ENCODE data around the gene KNDC1. TPM values are rescaled to one million over a fixed set of nuclear protein-coding genes. Genes with fewer than 3 reads are reported as not detected.

Gene KNDC1
- total and polyA plus RNA-seq, 2 donors (not counting 1 experiment from before 2014, with no cell fraction given), result 0.17 to 0.45 TPM

- Histone ChIP-seq H3K4me2 (replicated peaks; ENCODE audit: low read depth, low read length, poor library complexity, severe bottlenecking) (no peak overlapping the region), H3K4me3 (ENCODE audit: control extremely low read depth in 1 of 5, extremely low read depth in 1 of 5, insufficient read depth in 1 of 5, low read depth in 2 of 5, low read length in 4 of 5) (no peak overlapping the region), H3K4me1 (ENCODE audit: control insufficient read depth in 2 of 2, insufficient read depth in 2 of 2, low read length in 2 of 2) (no peaks in the 10 kb centered on the region), H4K20me1 (ENCODE audit: control insufficient read depth, insufficient read depth, low read length, poor library complexity, severe bottlenecking) (no peaks in the 10 kb centered on the region), H3K9me3 (ENCODE audit: control extremely low read depth in 1 of 3, control insufficient read depth in 2 of 3, insufficient read depth in 1 of 3, low read length in 2 of 3) (peaks cover 0 to 4% (median 0%) of the 10 kb centered on the region in 3 donors), H3K9ac (ENCODE audit: low read length) (no peak overlapping the region), H3K79me2 (ENCODE audit: control insufficient read depth, insufficient read depth, low read length) (no peaks in the 10 kb centered on the region), H2AFZ (ENCODE audit: insufficient read depth, low read depth, low read length, poor library complexity, severe bottlenecking) (no peak overlapping the region), H3K27ac (ENCODE audit: low read length in 2 of 2) (no peak overlapping the region), H3K36me3 (replicated peaks in 1 of 2; ENCODE audit: control extremely low read depth in 1 of 2, control insufficient read depth in 1 of 2, extremely low read depth in 1 of 2, insufficient read depth in 2 of 2, low read length in 1 of 2) (no peaks in the 10 kb centered on the region), H3K27me3 (replicated peaks in 1 of 4; ENCODE audit: control extremely low read depth in 1 of 4, control insufficient read depth in 3 of 4, insufficient read depth in 4 of 4, low read length in 3 of 4) (peaks cover 0 to 9% (median under 1%) of the 10 kb centered on the region in 4 experiments)
- POLR2A ChIA-PET, result no interaction called here
- Mint-ChIP-seq H3K27ac (no peak overlapping the region), H3K9me3 (ENCODE audit: insufficient read depth) (no peaks in the 10 kb centered on the region), H3K27me3 (peaks cover 17% of the 10 kb centered on the region), H3K4me1 (no peaks in the 10 kb centered on the region), H3K4me3 (no peak overlapping the region)
- whole genome bisulfite sequencing (ENCODE audit: insufficient coverage), result 84% methylated on average over 28 of the region's 28 CpGs
- intact Hi-C loops (cut with micrococcal nuclease), result no loop called here
- ATAC-seq (ENCODE audit: low read depth) (no peak), DNase-seq (no peak)
- CTCF ChIA-PET, result no interaction called here
- TF ChIP-seq CTCF (IDR thresholded peaks at IDR 0.05) (no peak), EZH2 (IDR thresholded peaks at IDR 0.05; ENCODE audit: borderline replicate concordance, insufficient read depth, low read depth, low read length, poor library complexity, severe bottlenecking) (no peak)
These were observed 54.7 kb downstream of the KNDC1 start for GRCh38 chr10:133214468-133215410.

- no peaks in the 10 kb centered on the region for H3K4me1 Mint-ChIP-seq
- ATAC-seq (ENCODE audit: low read depth) (no peak), DNase-seq (no peak)
- H3K4me3 Mint-ChIP-seq, result no peak overlapping the region
- H3K27ac Mint-ChIP-seq, result no peak overlapping the region
- peaks cover 0 to 10% (median 2%) of the 10 kb centered on the region in 4 experiments for H3K27me3 ChIP-seq (replicated peaks in 1 of 4; ENCODE audit: control extremely low read depth in 1 of 4, control insufficient read depth in 3 of 4, insufficient read depth in 4 of 4, low read length in 3 of 4)
- H3K4me3 ChIP-seq (ENCODE audit: control extremely low read depth in 1 of 5, extremely low read depth in 1 of 5, insufficient read depth in 1 of 5, low read depth in 2 of 5, low read length in 4 of 5), result no peak overlapping the region
- peaks cover 17% of the 10 kb centered on the region for H3K27me3 Mint-ChIP-seq
- TF ChIP-seq CTCF (IDR thresholded peaks at IDR 0.05), result no peak
- TF ChIP-seq EZH2 (IDR thresholded peaks at IDR 0.05; ENCODE audit: borderline replicate concordance, insufficient read depth, low read depth, low read length, poor library complexity, severe bottlenecking), result no peak
- H2AFZ ChIP-seq (ENCODE audit: insufficient read depth, low read depth, low read length, poor library complexity, severe bottlenecking), result no peak overlapping the region
- H3K27ac ChIP-seq (ENCODE audit: low read length in 2 of 2), result no peak overlapping the region
- no peaks in the 10 kb centered on the region for H3K36me3 ChIP-seq (replicated peaks in 1 of 2; ENCODE audit: control extremely low read depth in 1 of 2, control insufficient read depth in 1 of 2, extremely low read depth in 1 of 2, insufficient read depth in 2 of 2, low read length in 1 of 2)
- ChIA-PET CTCF (no interaction called here), POLR2A (no interaction called here)
- 94% methylated on average over 27 of the region's 27 CpGs for WGBS (ENCODE audit: insufficient coverage)
- intact Hi-C loops (cut with micrococcal nuclease), result no loop called here
- no peak overlapping the region for H3K4me2 ChIP-seq (replicated peaks; ENCODE audit: low read depth, low read length, poor library complexity, severe bottlenecking)
- no peaks in the 10 kb centered on the region for H4K20me1 ChIP-seq (ENCODE audit: control insufficient read depth, insufficient read depth, low read length, poor library complexity, severe bottlenecking)
- H3K9me3 Mint-ChIP-seq (ENCODE audit: insufficient read depth), result no peaks in the 10 kb centered on the region
- H3K79me2 ChIP-seq (ENCODE audit: control insufficient read depth, insufficient read depth, low read length), result no peaks in the 10 kb centered on the region
- H3K9me3 ChIP-seq (ENCODE audit: control extremely low read depth in 1 of 3, control insufficient read depth in 2 of 3, insufficient read depth in 1 of 3, low read length in 2 of 3), result peaks cover 0 to 4% (median 0%) of the 10 kb centered on the region in 3 donors
- no peaks in the 10 kb centered on the region for H3K4me1 ChIP-seq (ENCODE audit: control insufficient read depth in 2 of 2, insufficient read depth in 2 of 2, low read length in 2 of 2)
- H3K9ac ChIP-seq (ENCODE audit: low read length), result no peak overlapping the region
These were observed 55.6 kb downstream of the KNDC1 start for GRCh38 chr10:133215586-133215985.
